Cardiac fibroblast (primary cell): ENCODE data around the gene BSPH1.
"Not testable (repeated sequence)": the region's sequence is repeated elsewhere in the genome, so short reads cannot be mapped to it uniquely, and the experiment has no call there.

Experiments used
- DNase-seq, 2 donors: peaks; one replicate each; pipeline versions ENCODE4 v3.0.0 to v3.0.0-alpha.2; 2010; ENCODE audit warnings: low read depth in 2 of 2
- H3K4me3 ChIP-seq, 2 donors: replicated peaks in 1 of 2; 1 replicate in 1 of 2; 2 replicates in 1 of 2; pipeline ENCODE4 v1.5.1; 2011; ENCODE audit warnings: low read depth in 2 of 2, low read length in 2 of 2, mild to moderate bottlenecking in 2 of 2, moderate library complexity in 1 of 2
- CTCF ChIP-seq: IDR thresholded peaks from one replicate; pipeline ENCODE4 v1.5.1; 2011; ENCODE audit warnings: low read depth, mild to moderate bottlenecking, low read length, inconsistent platforms

BSPH1 gene

GRCh38 chr19:47996230-47996727 is 4.3 kb upstream of the BSPH1 start:
- no peak for TF ChIP-seq CTCF
- H3K4me3 ChIP-seq = no peak overlapping the region
- no peak for DNase-seq

- no peak for TF ChIP-seq CTCF
- H3K4me3 ChIP-seq = no peak within 1 kb of the TSS
- no peak for DNase-seq
These were observed 2.3 kb upstream of the BSPH1 start, which contains the start of gene ELSPBP1 for GRCh38 chr19:47994209-47994802. ELSPBP1 (plus strand) TSS chr19:47994632; CDS start chr19:48008668, 14,036 bp downstream.

GRCh38 chr19:47991191-47991808 is 670 bp downstream of the BSPH1 start:
- DNase-seq = no peak
- H3K4me3 ChIP-seq = no peak overlapping the region
- TF ChIP-seq CTCF = no peak

GRCh38 chr19:47973529-47973928 is 18.4 kb downstream of the BSPH1 start:
- TF ChIP-seq CTCF = no peak
- DNase-seq = no peak
- no peak overlapping the region for H3K4me3 ChIP-seq

GRCh38 chr19:47955936-47956335 is 36.0 kb downstream of the BSPH1 start:
- not testable (repeated sequence) for DNase-seq, H3K4me3 ChIP-seq

GRCh38 chr19:47952132-47952531 is 39.8 kb downstream of the BSPH1 start:
- not testable (repeated sequence) for H3K4me3 ChIP-seq, DNase-seq

GRCh38 chr19:47949852-47950521 is 42.0 kb downstream of the BSPH1 start:
- not testable (repeated sequence) for DNase-seq, H3K4me3 ChIP-seq
- TF ChIP-seq CTCF = peak; percentile 15

- DNase-seq, H3K4me3 ChIP-seq: not testable (repeated sequence)
These were observed 63.4 kb downstream of the BSPH1 start for GRCh38 chr19:47928581-47928980.

GRCh38 chr19:47920107-47920506 is 71.9 kb downstream of the BSPH1 start:
- H3K4me3 ChIP-seq, DNase-seq: not testable (repeated sequence)
